Thyroid gland (tissue), 4 donors: ENCODE results near the gene KIF16B. TPM values are rescaled to one million over a fixed set of nuclear protein-coding genes. Genes with fewer than 3 reads are reported as not detected.

Experiments used
- DNase-seq, 2 donors: peaks; one replicate each; pipeline ENCODE4 v3.0.0-alpha.2; 2019
- H3K27ac ChIP-seq, 3 donors: fragments of 200-600 bp; sonication (generic); 1 replicate in 2 of 3; 2 replicates in 1 of 3; pipeline ENCODE4 v1.5.1; 2016 to 2019; ENCODE audit warnings: mild to moderate bottlenecking in 1 of 3, moderate library complexity in 1 of 3
- H3K27me3 ChIP-seq: fragments of 200-600 bp; sonication (generic); one replicate; pipeline ENCODE4 v1.5.1; 2019
- H3K36me3 ChIP-seq, 2 donors: fragments of 200-600 bp; sonication (generic); one replicate each; pipeline ENCODE4 v1.5.1; 2016 to 2019
- H3K4me1 ChIP-seq, 2 donors: fragments of 200-600 bp; sonication (generic); one replicate each; pipeline ENCODE4 v1.5.1; 2017 to 2019
- H3K4me3 ChIP-seq, 3 donors: fragments of 200-600 bp; sonication (generic); replicated peaks in 1 of 3; 1 replicate in 2 of 3; 2 replicates in 1 of 3; pipeline ENCODE4 v1.5.1; 2016; ENCODE audit warnings: mild to moderate bottlenecking in 1 of 3
- H3K9me3 ChIP-seq: fragments of 200-600 bp; sonication (generic); one replicate; pipeline ENCODE4 v1.5.1; 2017
- CTCF ChIP-seq, 6 experiments: fragments of 200-600 bp in 3 of 6; fragments of 450-650 bp in 3 of 6; sonication (generic) in 3 of 6; IDR thresholded peaks; one replicate each; pipeline ENCODE4 v1.5.1; 2016 to 2019; ENCODE audit warnings: antibody characterized with exemption in 6 of 6, mild to moderate bottlenecking in 2 of 6, inconsistent platforms in 1 of 6, moderate library complexity in 1 of 6
- POLR2A ChIP-seq, 2 donors: fragments of 450-650 bp; IDR thresholded peaks; one replicate each; pipeline ENCODE4 v1.6.1; 2017; ENCODE audit warnings: antibody characterized with exemption in 2 of 2, mild to moderate bottlenecking in 2 of 2, moderate library complexity in 1 of 2
- WGBS, 2 donors: methylation state at CpG; one replicate each; pipeline ENCODE4 v1.1.5; 2017; 5-methylcytosine and 5-hydroxymethylcytosine counted together
- intact Hi-C: fragments of 100-400 bp; cut with DNase I; formaldehyde crosslinking; loops from one replicate; pipeline ENCODE4 v1.15.1; 2023
- total RNA-seq, 4 donors: library from RNA; depleted of rRNA; stranded (reverse); fragments of >200 nt; gene quantifications; one replicate each; pipeline ENCODE4 v1.2.3, GENCODE V29; 2016

Gene KIF16B
- total RNA-seq, 4 donors from 2014 or later, result 18.5 to 32.8 (median 28.6) TPM

DNA sequence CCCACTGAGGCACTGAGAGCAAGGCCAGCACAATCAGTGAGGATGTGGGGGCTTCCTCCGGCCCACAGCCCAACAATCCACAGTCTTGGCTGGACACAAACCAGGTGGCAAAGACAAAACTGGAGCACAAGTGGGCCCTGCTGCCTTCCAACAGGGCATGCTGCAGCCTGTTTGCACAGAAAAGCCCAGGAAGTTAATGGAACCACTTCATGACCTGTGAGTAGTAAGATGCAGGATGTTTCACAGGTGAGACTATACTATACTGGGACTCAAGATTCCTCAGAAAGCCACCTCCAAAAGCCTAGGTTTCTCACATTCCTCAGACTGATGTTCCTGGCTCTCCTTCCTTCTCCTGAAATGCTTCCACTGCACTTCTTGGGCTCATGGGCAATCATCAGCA is 235.5 kb downstream of the KIF16B start:
- 78% methylated on average over 1 of the region's 1 CpG; no CpG with 5 or more reads in 1 of the 2 donors for WGBS, 2 donors
- Histone ChIP-seq H3K27me3 (no peaks in the 10 kb centered on the region), H3K4me1 (no peaks in the 10 kb centered on the region), H3K36me3 (no peaks in the 10 kb centered on the region), H3K4me3 (no peak overlapping the region), H3K27ac (no peak overlapping the region), H3K9me3 (no peaks in the 10 kb centered on the region)
- intact Hi-C loops, result no loop called here
- no peak for TF ChIP-seq CTCF (IDR thresholded peaks at IDR 0.05)
- TF ChIP-seq POLR2A (IDR thresholded peaks at IDR 0.05), result no peak
- DNase-seq, result no peak

DNA sequence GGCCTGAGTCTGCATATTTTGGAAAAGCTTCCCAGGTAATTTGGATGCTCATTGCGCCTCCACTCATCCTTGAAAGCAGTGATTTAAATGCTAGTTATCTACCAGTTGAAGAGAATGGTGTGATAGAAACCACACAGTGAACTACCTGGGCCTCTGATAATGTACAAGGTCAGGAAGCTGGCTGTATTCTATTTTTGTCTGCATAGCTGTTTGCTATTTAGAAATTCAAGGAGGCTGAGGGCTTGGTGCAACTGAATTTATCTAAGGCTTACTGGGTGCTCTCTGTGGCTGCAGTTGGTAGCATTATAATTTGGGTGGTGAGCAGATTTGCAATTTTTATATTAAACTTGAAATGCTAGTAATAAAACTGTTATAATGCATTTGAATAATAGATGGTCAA is 245.6 kb downstream of the KIF16B start:
- H3K4me1 ChIP-seq, result no peaks in the 10 kb centered on the region
- H3K27ac ChIP-seq, result no peak overlapping the region
- no peaks in the 10 kb centered on the region for H3K9me3 ChIP-seq
- H3K27me3 ChIP-seq, result no peaks in the 10 kb centered on the region
- H3K36me3 ChIP-seq, result no peaks in the 10 kb centered on the region
- no peak for DNase-seq
- TF ChIP-seq CTCF (IDR thresholded peaks at IDR 0.05), result no peak
- no peak for TF ChIP-seq POLR2A (IDR thresholded peaks at IDR 0.05)
- intact Hi-C loops, result no loop called here
- 94 to 96% methylated on average over 1 of the region's 1 CpG for WGBS, 2 donors
- no peak overlapping the region for H3K4me3 ChIP-seq

- no peak for DNase-seq
- Histone ChIP-seq H3K4me3 (no peak overlapping the region), H3K9me3 (no peaks in the 10 kb centered on the region), H3K4me1 (no peaks in the 10 kb centered on the region), H3K27ac (no peak overlapping the region), H3K36me3 (no peaks in the 10 kb centered on the region), H3K27me3 (no peaks in the 10 kb centered on the region)
- intact Hi-C loops, result no loop called here
- TF ChIP-seq POLR2A (IDR thresholded peaks at IDR 0.05) (no peak), CTCF (IDR thresholded peaks at IDR 0.05) (no peak)
- 84 to 91% methylated on average over 2 of the region's 2 CpGs for WGBS, 2 donors
Measured at GRCh38 chr20:16321291-16321690, 252.0 kb downstream of the KIF16B start.

DNA sequence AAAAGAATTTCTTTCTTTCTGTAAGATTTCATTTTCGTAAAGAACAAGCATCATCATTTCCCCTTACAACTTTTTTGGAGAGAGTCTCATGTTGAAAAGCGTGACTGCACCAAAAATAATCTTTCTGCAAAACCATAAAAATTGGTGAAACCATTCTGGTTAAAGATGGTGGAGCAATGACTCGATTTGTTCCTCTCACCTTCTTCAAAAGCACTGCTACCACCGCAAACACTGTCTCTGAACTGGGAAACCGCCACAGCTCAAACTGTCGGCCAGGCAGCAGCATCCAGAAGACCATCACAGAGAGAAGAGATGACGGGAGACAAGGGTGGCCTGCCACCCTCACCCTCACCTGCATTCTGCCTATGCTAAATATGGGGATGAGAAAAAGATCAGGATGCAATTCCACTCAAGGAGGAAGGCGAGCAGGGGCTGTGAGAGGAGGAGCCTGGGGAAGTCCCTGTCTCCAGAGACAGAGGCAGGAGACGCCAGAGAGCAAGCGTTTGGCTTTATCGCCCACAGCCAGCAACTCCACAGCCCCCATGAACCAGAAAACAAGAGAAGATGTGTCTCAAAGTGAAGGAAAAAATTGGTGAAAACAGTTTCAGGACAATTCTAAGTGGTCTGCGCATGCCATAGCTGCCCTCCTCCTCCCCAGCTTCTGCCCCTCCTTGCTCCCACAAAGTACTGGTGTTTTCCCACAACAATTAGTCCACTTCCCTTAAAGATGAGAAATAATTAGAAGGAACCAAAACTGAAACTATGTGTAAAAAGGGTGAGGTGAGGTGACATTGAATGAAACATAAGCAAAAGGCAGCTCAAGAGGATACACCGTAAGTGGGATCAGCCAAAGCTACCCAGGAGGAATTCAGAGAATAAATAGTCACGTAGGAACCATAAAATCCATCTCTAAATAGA is 255.5 kb downstream of the KIF16B start:
- intact Hi-C loops, result no loop called here
- Histone ChIP-seq H3K36me3 (no peaks in the 10 kb centered on the region), H3K27ac (no peak overlapping the region), H3K4me1 (no peaks in the 10 kb centered on the region), H3K27me3 (no peaks in the 10 kb centered on the region), H3K4me3 (no peak overlapping the region), H3K9me3 (no peaks in the 10 kb centered on the region)
- no peak for DNase-seq
- no peak for TF ChIP-seq POLR2A (IDR thresholded peaks at IDR 0.05)
- no peak for TF ChIP-seq CTCF (IDR thresholded peaks at IDR 0.05)
- 88% methylated on average over 14 of the region's 14 CpGs for WGBS, 2 donors

DNA sequence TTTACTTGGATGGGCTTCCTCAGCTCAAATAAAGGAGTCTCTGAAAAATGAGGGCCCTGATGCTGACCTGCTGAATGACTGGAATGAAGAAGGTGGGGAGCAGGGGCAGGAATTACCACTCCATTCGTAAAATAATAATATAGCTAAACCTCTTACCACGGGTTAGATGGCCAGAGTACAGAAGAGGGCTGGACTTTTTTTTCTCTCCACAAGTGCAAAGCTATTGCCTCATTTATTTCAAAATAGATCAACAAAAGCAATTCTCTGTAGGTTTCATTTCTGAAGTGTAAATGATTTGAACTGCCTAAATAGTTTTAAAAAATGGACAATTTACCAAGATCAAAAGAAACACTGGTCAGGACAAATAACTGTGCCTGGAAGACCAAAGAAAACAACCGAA is 256.7 kb downstream of the KIF16B start:
- Histone ChIP-seq H3K27ac (no peak overlapping the region), H3K9me3 (no peaks in the 10 kb centered on the region), H3K4me3 (no peak overlapping the region), H3K36me3 (peaks cover 0 to 7% of the 10 kb centered on the region in 2 donors), H3K27me3 (no peaks in the 10 kb centered on the region), H3K4me1 (no peaks in the 10 kb centered on the region)
- intact Hi-C loops, result no loop called here
- TF ChIP-seq CTCF (IDR thresholded peaks at IDR 0.05) (no peak), POLR2A (IDR thresholded peaks at IDR 0.05) (no peak)
- 82% methylated on average over 3 of the region's 3 CpGs for WGBS, 2 donors
- no peak for DNase-seq
